Neural progenitor cell (in vitro differentiated cells): Measurements from ENCODE around the gene OR2A25. TPM values are rescaled to one million over a fixed set of nuclear protein-coding genes. Genes with fewer than 3 reads are reported as not detected.

Experiments
- DNase-seq: peaks from one replicate; pipeline ENCODE4 v3.0.0-alpha.2; 2016; ENCODE audit warnings: low spot score
- H2AFZ ChIP-seq: fragments of 200-600 bp; sonication (generic); replicated peaks from 2 replicates; pipeline ENCODE4 v1.6.1; 2016; ENCODE audit warnings: antibody characterized with exemption
- H3F3A ChIP-seq: fragments of 200-600 bp; sonication (generic); 2 replicates; pipeline ENCODE4 v1.6.1; 2016; ENCODE audit warnings: antibody characterized with exemption, low read depth
- H3K27ac ChIP-seq: fragments of 200-600 bp; sonication (generic); 2 replicates; pipeline ENCODE4 v1.5.1; 2016; ENCODE audit warnings: mild to moderate bottlenecking
- H3K27me3 ChIP-seq: fragments of 200-600 bp; sonication (generic); 2 replicates; pipeline ENCODE4 v1.6.1; 2016; ENCODE audit warnings: mild to moderate bottlenecking, moderate library complexity
- H3K36me3 ChIP-seq: fragments of 200-600 bp; sonication (generic); 2 replicates; pipeline ENCODE4 v1.5.1; 2016
- H3K4me1 ChIP-seq: fragments of 200-600 bp; sonication (generic); 2 replicates; pipeline ENCODE4 v1.6.1; 2016; ENCODE audit warnings: mixed run types
- H3K4me2 ChIP-seq: fragments of 200-600 bp; sonication (generic); 2 replicates; pipeline ENCODE4 v1.6.1; 2016
- H3K4me3 ChIP-seq: fragments of 200-600 bp; sonication (generic); 2 replicates; pipeline ENCODE4 v1.5.1; 2016
- H3K79me2 ChIP-seq: fragments of 200-600 bp; sonication (generic); 2 replicates; pipeline ENCODE4 v1.6.1; 2016; ENCODE audit warnings: low read depth
- H3K9ac ChIP-seq: fragments of 200-600 bp; sonication (generic); 2 replicates; pipeline ENCODE4 v1.6.1; 2016
- H3K9me3 ChIP-seq: fragments of 200-600 bp; sonication (generic); 2 replicates; pipeline ENCODE4 v1.5.1; 2016; ENCODE audit warnings: low read depth
- H4K20me1 ChIP-seq: fragments of 200-600 bp; sonication (generic); 2 replicates; pipeline ENCODE4 v1.6.1; 2016; ENCODE audit warnings: low read depth
- H3K27ac Mint-ChIP-seq: 3 replicates; pipeline ENCODE4 v1.8.0; 2021; ENCODE audit warnings: mixed read lengths
- H3K27me3 Mint-ChIP-seq: 2 replicates; pipeline ENCODE4 v1.8.0; 2022; ENCODE audit warnings: low read depth, mild to moderate bottlenecking, inconsistent platforms, moderate library complexity, mixed read lengths; ENCODE audit not compliant: insufficient read depth
- H3K36me3 Mint-ChIP-seq: 3 replicates; pipeline ENCODE4 v1.8.0; 2021; ENCODE audit warnings: mixed read lengths
- H3K4me1 Mint-ChIP-seq: 3 replicates; pipeline ENCODE4 v1.8.0; 2021; ENCODE audit warnings: mixed read lengths
- H3K4me3 Mint-ChIP-seq: 3 replicates; pipeline ENCODE4 v1.8.0; 2021; ENCODE audit warnings: mild to moderate bottlenecking, moderate library complexity, mixed read lengths
- H3K9me3 Mint-ChIP-seq: 3 replicates; pipeline ENCODE4 v1.8.0; 2020; ENCODE audit warnings: mixed read lengths
- EZH2 ChIP-seq: fragments of 200-600 bp; sonication (generic); IDR thresholded peaks from 2 replicates; pipeline ENCODE4 v1.6.1; 2017; ENCODE audit warnings: antibody characterized with exemption, mild to moderate bottlenecking, moderate library complexity
- EZH2phosphoT487 ChIP-seq: fragments of 200-600 bp; sonication (generic); IDR thresholded peaks from 2 replicates; pipeline ENCODE4 v1.6.1; 2017; ENCODE audit warnings: antibody characterized with exemption
- total RNA-seq: library from RNA; depleted of rRNA; stranded (reverse); fragments of >200 nt; gene quantifications from 2 replicates; pipeline ENCODE4 v1.2.3, GENCODE V29; 2015; ENCODE audit warnings: low replicate concordance
- TF ChIP-seq, protein P1 (sequence below): fragments of 200-600 bp; sonication (generic); IDR thresholded peaks from 2 replicates; pipeline ENCODE4 v1.5.1; 2017; ENCODE audit warnings: antibody characterized with exemption, mild to moderate bottlenecking

Gene OR2A25
- total RNA-seq, 1 donor from 2014 or later: not detected

DNA sequence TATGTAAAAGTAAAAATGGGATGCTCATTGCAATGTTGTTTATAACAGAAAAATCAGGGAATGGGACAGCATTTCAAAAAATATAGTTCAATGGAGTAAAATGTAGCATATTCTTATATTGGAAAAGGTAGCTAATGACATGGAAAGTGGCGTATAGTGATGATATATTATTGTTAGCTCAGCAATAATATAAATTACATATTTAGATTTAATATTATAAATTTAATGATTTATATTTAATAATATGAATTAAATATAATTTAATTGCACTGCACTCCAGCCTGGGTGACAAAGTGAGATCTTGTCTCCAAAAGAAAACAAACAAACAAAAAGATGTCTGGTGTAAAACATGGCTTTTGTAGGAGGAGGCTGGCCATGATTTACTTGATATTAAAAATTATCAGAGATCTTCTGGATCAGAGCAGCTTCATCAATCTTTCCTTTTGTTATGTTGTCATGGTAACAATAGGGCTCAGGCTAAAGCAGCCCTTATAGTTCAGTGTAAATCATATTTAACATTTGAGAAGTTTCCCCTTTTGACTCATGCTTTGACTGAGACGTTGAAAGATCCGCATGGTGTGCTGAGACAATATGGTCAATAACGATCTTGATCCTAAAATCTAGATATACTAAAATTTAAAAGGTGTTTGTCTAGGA lies 46.3 kb upstream of the OR2A25 start:
- H2AFZ ChIP-seq: no peak overlapping the region
- Mint-ChIP-seq H3K4me3 (no peak overlapping the region), H3K36me3 (no peaks in the 10 kb centered on the region), H3K4me1 (no peaks in the 10 kb centered on the region), H3K27ac (no peak overlapping the region), H3K9me3 (no peaks in the 10 kb centered on the region), H3K27me3 (no peaks in the 10 kb centered on the region)
- no peak overlapping the region for H3K9ac ChIP-seq
- H3K27ac ChIP-seq: no peak overlapping the region
- H3K27me3 ChIP-seq: no peaks in the 10 kb centered on the region
- peaks cover 6% of the 10 kb centered on the region for H3K4me1 ChIP-seq
- no peak overlapping the region for H3K4me2 ChIP-seq
- no peaks in the 10 kb centered on the region for H3K36me3 ChIP-seq
- no peaks in the 10 kb centered on the region for H3K79me2 ChIP-seq
- no peak overlapping the region for H3K4me3 ChIP-seq
- no peaks in the 10 kb centered on the region for H4K20me1 ChIP-seq
- no peaks in the 10 kb centered on the region for H3F3A ChIP-seq
- no peaks in the 10 kb centered on the region for H3K9me3 ChIP-seq
- no peak for DNase-seq
- TF ChIP-seq EZH2phosphoT487 (no peak), EZH2 (no peak)
- TF ChIP-seq, protein P1, sequence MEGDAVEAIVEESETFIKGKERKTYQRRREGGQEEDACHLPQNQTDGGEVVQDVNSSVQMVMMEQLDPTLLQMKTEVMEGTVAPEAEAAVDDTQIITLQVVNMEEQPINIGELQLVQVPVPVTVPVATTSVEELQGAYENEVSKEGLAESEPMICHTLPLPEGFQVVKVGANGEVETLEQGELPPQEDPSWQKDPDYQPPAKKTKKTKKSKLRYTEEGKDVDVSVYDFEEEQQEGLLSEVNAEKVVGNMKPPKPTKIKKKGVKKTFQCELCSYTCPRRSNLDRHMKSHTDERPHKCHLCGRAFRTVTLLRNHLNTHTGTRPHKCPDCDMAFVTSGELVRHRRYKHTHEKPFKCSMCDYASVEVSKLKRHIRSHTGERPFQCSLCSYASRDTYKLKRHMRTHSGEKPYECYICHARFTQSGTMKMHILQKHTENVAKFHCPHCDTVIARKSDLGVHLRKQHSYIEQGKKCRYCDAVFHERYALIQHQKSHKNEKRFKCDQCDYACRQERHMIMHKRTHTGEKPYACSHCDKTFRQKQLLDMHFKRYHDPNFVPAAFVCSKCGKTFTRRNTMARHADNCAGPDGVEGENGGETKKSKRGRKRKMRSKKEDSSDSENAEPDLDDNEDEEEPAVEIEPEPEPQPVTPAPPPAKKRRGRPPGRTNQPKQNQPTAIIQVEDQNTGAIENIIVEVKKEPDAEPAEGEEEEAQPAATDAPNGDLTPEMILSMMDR: no peak

DNA sequence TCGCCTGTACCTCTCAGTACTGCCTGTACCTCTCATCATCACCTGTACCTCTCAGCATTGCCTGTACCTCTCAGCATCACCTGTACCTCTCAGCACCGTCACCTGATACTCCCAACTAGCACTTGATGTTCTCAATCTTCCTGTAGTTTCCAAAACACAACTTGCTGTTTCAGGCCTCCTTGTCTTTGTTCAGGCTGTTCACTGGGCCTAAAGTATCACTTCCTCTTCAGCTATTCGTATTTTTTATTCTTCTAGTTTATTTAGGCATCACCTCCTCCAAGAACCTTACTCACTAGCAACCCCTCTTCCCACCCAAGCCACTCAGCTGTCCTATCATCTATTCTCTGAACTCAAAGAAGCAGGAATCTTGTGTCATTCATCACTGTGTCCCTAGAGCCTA lies 45.4 kb upstream of the OR2A25 start:
- Histone ChIP-seq H3K9me3 (no peaks in the 10 kb centered on the region), H3K9ac (no peak overlapping the region), H3K27ac (no peak overlapping the region), H3K4me3 (no peak overlapping the region), H3K36me3 (no peaks in the 10 kb centered on the region), H3K4me2 (no peak overlapping the region), H2AFZ (no peak overlapping the region), H3K4me1 (peaks cover 6% of the 10 kb centered on the region), H3K79me2 (no peaks in the 10 kb centered on the region), H4K20me1 (no peaks in the 10 kb centered on the region), H3F3A (no peaks in the 10 kb centered on the region), H3K27me3 (no peaks in the 10 kb centered on the region)
- no peaks in the 10 kb centered on the region for H3K4me1 Mint-ChIP-seq
- no peak for TF ChIP-seq EZH2phosphoT487
- TF ChIP-seq EZH2: no peak
- TF ChIP-seq, protein P1: no peak
- H3K4me3 Mint-ChIP-seq: no peak overlapping the region
- H3K27me3 Mint-ChIP-seq: no peaks in the 10 kb centered on the region
- H3K9me3 Mint-ChIP-seq: no peaks in the 10 kb centered on the region
- H3K27ac Mint-ChIP-seq: no peak overlapping the region
- no peak for DNase-seq
- H3K36me3 Mint-ChIP-seq: no peaks in the 10 kb centered on the region

DNA sequence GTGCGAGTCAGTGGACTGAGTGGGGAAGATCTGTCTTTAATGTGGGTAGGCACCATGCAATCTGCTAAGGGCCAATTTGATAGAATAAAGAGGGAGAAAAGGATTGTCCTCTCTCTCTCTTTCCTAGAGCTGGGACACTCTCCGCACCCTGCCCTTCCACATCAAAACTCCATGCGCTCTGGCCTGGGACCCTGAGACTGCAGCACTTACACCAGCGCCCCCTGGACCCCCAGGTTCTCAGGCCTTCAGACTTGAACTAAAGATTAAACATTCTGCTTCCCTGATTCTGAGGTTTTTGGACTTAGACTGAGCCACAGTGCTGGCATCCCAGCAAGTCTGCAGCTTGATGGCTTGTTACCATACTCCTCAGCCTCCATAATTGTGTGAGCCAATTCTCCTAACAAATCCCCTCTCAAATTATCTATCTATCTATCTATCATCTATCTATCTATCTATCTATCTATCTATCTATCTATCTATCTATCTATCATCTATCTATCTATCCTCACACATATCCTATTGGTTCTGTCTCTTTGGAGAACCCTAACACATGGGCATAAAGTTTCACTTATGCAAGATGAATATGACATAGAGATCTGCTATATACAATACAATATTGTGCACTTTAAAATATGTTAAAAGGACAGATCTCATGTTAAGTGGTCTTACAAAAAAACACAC lies 43.3 kb upstream of the OR2A25 start:
- H3K27ac Mint-ChIP-seq: no peak overlapping the region
- no peak for DNase-seq
- no peak overlapping the region for H2AFZ ChIP-seq
- H3K27me3 ChIP-seq: no peaks in the 10 kb centered on the region
- H3K36me3 Mint-ChIP-seq: no peaks in the 10 kb centered on the region
- no peaks in the 10 kb centered on the region for H4K20me1 ChIP-seq
- no peaks in the 10 kb centered on the region for H3K79me2 ChIP-seq
- no peak overlapping the region for H3K4me2 ChIP-seq
- H3K4me1 ChIP-seq: peaks cover 6% of the 10 kb centered on the region
- H3K27me3 Mint-ChIP-seq: no peaks in the 10 kb centered on the region
- TF ChIP-seq, protein P1: no peak
- no peak for TF ChIP-seq EZH2
- no peak for TF ChIP-seq EZH2phosphoT487
- H3K4me3 ChIP-seq: no peak overlapping the region
- no peak overlapping the region for H3K4me3 Mint-ChIP-seq
- H3K9me3 ChIP-seq: no peaks in the 10 kb centered on the region
- H3F3A ChIP-seq: no peaks in the 10 kb centered on the region
- H3K9ac ChIP-seq: no peak overlapping the region
- no peaks in the 10 kb centered on the region for H3K9me3 Mint-ChIP-seq
- H3K27ac ChIP-seq: no peak overlapping the region
- no peaks in the 10 kb centered on the region for H3K4me1 Mint-ChIP-seq
- H3K36me3 ChIP-seq: no peaks in the 10 kb centered on the region
